GM04504 (cell line): ENCODE data around the gene ENO1.
"Not testable (repeated sequence)": the region's sequence is repeated elsewhere in the genome, so short reads cannot be mapped to it uniquely, and the experiment has no call there.

Experiments
- DNase-seq: peaks from one replicate; pipeline ENCODE4 v3.0.0-alpha.2; 2012; ENCODE audit warnings: low read depth

ENO1 gene

GRCh38 chr1:8896775-8897174 lies 18.3 kb upstream of the ENO1 start:
- DNase-seq = not testable (repeated sequence)

- no peak for DNase-seq
Measured at GRCh38 chr1:8892026-8892425, 13.5 kb upstream of the ENO1 start.

GRCh38 chr1:8891401-8891800 lies 12.9 kb upstream of the ENO1 start:
- no peak for DNase-seq

GRCh38 chr1:8889925-8890785 lies 11.7 kb upstream of the ENO1 start:
- DNase-seq = peak; percentile 83

- DNase-seq = no peak
Measured at GRCh38 chr1:8889103-8889846, 10.8 kb upstream of the ENO1 start.

- DNase-seq = no peak
Measured at GRCh38 chr1:8886589-8886988, 8.1 kb upstream of the ENO1 start.

DNA sequence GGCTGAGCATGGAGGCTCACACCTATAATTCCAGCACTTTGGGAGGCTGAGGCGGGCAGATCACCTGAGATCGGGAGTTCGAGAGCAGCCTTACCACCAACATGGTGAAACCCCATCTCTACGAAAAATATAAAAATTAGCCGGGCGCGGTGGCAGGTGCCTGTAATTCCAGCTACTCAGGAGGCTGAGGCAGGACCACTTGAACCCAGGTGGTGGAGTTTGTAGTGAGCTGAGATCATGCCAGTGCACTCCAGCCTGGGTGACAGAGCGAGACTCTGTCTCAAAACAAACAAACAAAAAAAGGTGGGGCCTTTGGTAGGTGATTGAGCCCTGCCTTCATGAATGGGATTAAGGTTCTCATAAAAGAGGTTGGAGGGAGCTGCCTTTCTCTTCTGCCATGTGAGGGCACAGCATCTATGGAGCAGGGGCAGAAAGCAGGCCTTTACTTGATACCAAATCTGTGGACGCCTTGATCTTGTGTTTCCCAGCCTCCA lies 7.6 kb upstream of the ENO1 start:
- not testable (repeated sequence) for DNase-seq

DNA sequence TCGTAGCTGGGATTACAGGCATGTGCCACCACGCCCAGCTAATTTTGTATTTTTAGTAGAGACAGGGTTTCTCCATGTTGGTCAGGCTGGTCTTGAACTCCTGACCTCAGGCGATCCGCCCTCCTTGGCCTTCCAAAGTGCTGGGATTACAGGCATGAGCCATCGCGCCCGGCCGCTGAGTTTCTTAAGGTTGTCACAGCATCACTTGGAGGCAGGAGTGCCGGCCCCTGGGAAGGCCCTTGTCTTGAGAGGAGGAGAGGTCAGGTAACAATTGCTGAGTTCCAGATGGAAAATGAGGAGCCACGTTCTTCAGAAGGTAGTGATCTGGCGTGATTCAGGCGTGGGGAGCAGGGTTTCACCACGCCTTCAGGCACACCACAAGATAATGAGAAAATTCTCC lies 5.6 kb upstream of the ENO1 start:
- DNase-seq = not testable (repeated sequence)

- no peak for DNase-seq
Measured at GRCh38 chr1:8883491-8883890, 5.0 kb upstream of the ENO1 start.

GRCh38 chr1:8879922-8880676 lies 1.6 kb upstream of the ENO1 start:
- peak; percentile 94 for DNase-seq

DNA sequence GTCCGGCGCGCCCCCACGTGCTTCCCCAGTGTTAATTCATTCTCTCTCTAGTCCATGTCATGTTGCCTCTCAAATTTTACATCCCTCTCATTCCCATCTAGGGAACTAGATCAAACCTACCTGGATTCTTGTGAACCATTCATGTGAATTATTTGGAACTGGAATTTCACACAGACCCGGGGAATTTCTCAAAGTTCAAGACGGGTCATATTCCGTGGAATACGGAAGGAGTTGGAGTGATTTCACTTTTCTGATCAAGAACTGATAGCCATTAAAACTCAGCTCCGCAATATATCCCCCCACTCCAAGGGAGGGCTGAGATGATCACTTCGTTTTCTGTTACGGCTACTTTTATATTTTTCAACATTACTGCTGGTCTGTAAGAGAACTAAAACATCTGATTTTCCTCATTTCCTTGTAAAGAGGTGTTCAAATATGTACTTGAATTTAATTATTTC lies 1.0 kb upstream of the ENO1 start:
- no peak for DNase-seq

DNA sequence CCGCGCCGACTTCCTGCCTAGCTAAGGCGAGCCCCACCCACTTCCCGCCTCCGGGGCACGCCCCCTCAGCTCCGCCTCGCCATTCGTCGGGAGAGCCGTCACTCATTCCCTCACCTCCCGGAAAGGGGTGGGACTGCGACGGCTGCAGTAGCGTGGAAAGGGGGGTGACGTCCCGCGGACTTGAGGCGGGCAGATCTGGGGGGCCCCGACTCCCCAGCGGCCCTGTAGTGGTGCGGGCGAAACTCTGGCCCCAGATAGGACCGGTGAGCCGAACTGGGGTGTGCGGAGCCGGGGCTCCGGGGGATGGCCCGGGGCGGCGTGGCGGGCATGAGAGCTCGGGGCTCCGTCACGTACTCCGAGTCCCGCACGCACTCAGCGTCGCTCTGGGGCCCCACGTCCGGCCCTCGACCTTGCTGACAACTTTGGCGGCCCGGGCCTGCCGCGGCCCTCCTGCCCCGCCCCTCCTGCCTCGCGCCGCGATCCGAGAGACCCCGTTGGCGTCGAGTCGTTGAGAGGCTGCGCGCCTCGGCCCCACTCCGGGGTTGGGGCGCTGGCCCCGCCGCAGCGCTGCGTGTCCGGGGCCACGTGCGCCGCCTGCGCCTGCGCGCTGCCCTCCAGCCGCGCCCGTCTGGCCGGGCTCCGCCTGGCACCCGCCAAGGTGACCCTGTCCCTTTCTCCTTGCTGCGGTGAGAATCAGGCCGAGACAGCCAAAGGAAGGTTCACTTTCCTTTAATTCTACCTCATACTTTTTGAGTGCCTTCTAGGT lies 395 bp upstream of the ENO1 start:
- peak; percentile 96 for DNase-seq

DNA sequence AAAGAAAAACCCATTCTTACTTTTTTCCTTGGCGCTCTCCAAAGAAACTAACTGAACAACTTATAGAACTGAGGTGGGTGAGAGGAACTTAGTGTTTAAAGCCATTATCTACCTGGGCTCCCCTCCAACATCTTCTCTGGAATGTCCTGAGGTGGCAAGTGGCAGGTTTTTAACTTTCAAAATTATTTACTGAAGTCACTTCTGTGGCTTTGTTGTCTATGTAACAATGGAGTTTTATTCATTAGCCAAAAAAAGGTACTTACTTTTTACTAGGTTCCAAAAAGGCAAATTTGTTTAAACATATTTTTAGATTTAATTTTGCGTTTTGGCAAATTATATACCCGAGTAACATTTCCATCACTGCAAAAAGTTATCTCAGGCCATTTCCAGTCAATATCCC lies 2.4 kb downstream of the ENO1 start:
- DNase-seq = no peak

- DNase-seq = no peak
Measured at GRCh38 chr1:8875216-8875861, 3.1 kb downstream of the ENO1 start.

DNA sequence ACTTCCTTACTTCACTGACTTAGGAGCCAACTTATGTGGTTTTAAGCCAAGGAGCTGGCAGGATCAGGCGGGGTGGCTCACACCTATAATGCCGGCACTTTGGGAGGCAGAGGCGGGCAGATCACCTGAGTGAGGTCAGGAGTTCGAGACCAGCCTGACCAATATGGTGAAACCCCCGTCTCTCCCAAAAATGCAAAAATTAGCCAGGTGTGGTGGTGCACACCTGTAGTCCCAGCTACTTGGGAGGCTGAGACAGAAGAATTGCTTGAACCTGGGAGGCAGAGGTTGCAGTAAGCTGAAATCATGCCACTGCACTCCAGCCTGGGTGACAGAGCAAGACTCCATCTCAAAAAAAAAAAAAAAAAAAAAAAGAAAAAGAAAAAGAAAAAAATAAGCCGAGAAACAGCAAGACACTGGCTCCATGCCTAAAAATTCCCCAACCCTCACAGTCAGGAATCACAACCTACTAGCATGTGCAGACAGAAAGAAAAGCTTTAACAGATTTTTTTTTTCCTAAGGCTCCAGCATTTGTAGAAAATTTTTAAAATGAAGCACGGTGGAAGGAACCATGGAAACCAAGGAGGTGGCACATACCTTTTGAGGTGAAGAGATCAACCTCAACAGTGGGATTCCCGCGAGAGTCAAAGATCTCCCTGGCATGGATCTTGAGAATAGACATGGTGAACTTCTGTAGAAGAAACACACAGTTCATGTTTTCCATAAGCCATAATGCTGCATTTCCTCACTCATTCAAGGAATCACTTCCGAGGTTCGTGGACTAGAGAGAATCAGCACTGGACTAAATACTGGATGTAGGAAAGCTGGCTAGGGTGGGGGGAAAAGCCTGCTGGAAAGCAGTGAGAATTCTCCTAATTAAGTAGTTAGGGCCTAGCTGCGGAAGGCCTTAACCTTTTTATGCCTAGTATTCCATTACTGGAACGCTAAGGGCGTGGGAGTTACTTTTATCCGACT lies 4.0 kb downstream of the ENO1 start:
- DNase-seq = no peak

DNA sequence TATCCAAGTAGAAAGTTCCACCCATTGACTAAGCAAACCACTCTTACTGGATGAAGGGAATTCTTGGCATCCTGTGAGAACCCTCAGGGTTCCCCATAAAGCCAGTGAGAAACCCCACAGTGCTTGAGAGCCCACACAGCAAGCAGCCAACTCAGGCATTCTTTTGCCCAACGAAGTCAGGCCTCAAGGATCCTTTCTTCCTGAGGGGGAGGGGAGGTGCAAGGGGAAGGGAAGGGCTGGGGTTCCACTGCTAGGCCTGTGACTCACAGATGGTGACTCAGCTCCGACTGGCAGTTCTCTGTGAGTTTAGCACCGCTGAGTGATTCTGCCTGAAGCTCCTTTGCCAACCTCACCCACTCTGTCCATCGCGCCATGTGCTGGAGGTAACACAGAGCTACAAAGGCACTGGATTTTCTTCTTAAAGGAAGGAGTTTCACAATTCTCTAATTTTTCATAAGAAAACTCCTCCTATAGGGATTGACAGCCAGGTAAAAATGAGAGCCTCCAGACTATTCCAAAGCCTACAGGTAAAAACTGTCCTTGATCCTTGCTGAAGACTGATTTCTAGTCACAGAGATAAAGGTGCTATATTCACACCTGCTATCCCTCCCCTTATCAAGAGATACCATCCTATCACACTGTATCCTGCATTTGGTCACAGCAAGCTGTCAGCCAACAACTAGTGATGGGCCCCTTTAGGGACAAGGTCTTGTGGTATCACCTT lies 4.8 kb downstream of the ENO1 start:
- peak; percentile 95 for DNase-seq

DNA sequence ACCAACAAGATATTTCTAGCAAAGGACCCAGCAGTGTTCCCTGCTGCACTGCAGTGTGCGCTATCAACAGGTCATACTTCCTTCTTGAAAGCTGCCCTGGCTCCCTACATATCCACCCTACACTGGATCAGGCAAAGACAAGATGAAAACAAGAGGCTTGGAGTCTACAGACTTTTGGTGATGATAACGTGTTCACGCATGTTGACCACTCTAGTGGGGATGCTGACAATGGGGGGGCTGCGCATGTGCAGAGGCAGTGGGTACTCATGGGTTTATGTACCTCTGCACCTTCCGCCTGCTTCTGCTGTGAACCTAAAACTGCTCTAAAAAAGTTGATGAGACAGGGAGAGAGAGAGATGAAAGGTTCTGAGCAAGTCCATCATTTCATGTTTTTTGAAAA lies 5.5 kb downstream of the ENO1 start:
- DNase-seq = no peak

GRCh38 chr1:8871965-8872399 lies 6.5 kb downstream of the ENO1 start:
- no peak for DNase-seq

GRCh38 chr1:8871539-8871935 lies 6.9 kb downstream of the ENO1 start:
- no peak for DNase-seq
